IMR-90 (cell line): ENCODE results near the gene NXPH4. TPM values are rescaled to one million over a fixed set of nuclear protein-coding genes. Genes with fewer than 3 reads are reported as not detected.

Source experiments
- ATAC-seq: fragments of 200-7000 bp; cut with Tn5 transposase; 2 replicates; pipeline ENCODE4 v1.9.1; 2020; ENCODE audit warnings: low read depth, mild to moderate bottlenecking, moderate library complexity
- BruUV-seq: library from RNA; stranded (reverse); fragments of 400-500 nt; replicated peaks from 2 replicates; lab custom pipeline; 2021; lab: Mats Ljungman, UMichigan
- CTCF ChIA-PET: fragments of 300-600 bp; formaldehyde crosslinking; extraction: SDS; loops from one replicate; lab custom pipeline; 2021; ENCODE audit warnings: antibody characterized with exemption; lab: Yijun Ruan, JAX
- POLR2A ChIA-PET: fragments of 300-600 bp; sonication (Branson Sonifier 250); formaldehyde crosslinking; loops from one replicate; lab custom pipeline; 2022; ENCODE audit warnings: antibody characterized with exemption; ENCODE audit not compliant: unreplicated experiment; lab: Charles Lee
- DNase-seq: peaks from one replicate; pipeline ENCODE4 v3.0.0; 2013
- H2AFZ ChIP-seq: replicated peaks from 2 replicates; pipeline ENCODE3; 2013; ENCODE audit warnings: low read length, mild to moderate bottlenecking; ENCODE audit not compliant: poor library complexity
- H2AK5ac ChIP-seq: 2 replicates; pipeline ENCODE4 v1.6.1; 2013; ENCODE audit warnings: low read depth, low read length, inconsistent platforms
- H2AK9ac ChIP-seq: replicated peaks from 2 replicates; pipeline ENCODE3; 2013; ENCODE audit warnings: mild to moderate bottlenecking, low read depth, low read length, moderate library complexity; ENCODE audit not compliant: poor library complexity
- H2BK120ac ChIP-seq: 2 replicates; pipeline ENCODE4 v1.6.1; 2013; ENCODE audit warnings: low read depth, low read length, inconsistent platforms
- H2BK15ac ChIP-seq: 3 replicates; pipeline ENCODE4 v1.6.1; 2013; ENCODE audit warnings: low read depth, low read length, inconsistent platforms
- H2BK20ac ChIP-seq: 2 replicates; pipeline ENCODE4 v1.6.1; 2013; ENCODE audit warnings: low read depth, mild to moderate bottlenecking, inconsistent platforms, low read length, moderate library complexity
- H2BK5ac ChIP-seq: 2 replicates; pipeline ENCODE4 v1.6.1; 2013; ENCODE audit warnings: mild to moderate bottlenecking, low read depth, low read length, inconsistent platforms; ENCODE audit not compliant: poor library complexity, severe bottlenecking
- H3K14ac ChIP-seq: replicated peaks from 2 replicates; pipeline ENCODE4 v1.6.1; 2013; ENCODE audit warnings: low read depth, low read length, inconsistent platforms
- H3K18ac ChIP-seq: 2 replicates; pipeline ENCODE4 v1.6.1; 2013; ENCODE audit warnings: low read depth, low read length, control low read depth
- H3K23ac ChIP-seq: 2 replicates; pipeline ENCODE4 v1.6.1; 2013; ENCODE audit warnings: low read depth, low read length, inconsistent platforms
- H3K27ac ChIP-seq: 2 replicates; pipeline ENCODE4 v1.5.1; 2013; ENCODE audit warnings: mild to moderate bottlenecking, control low read depth, low read length; ENCODE audit not compliant: insufficient read depth
- H3K27me3 ChIP-seq: 2 replicates; pipeline ENCODE4 v1.6.1; 2013; ENCODE audit warnings: low read length; ENCODE audit not compliant: control insufficient read depth, insufficient read depth
- H3K36me3 ChIP-seq: 2 replicates; pipeline ENCODE4 v1.6.1; 2013; ENCODE audit warnings: low read length, mixed read lengths; ENCODE audit not compliant: control insufficient read depth, insufficient read depth
- H3K4ac ChIP-seq: 2 replicates; pipeline ENCODE4 v1.6.1; 2013; ENCODE audit warnings: low read depth, low read length, inconsistent platforms
- H3K4me1 ChIP-seq: 2 replicates; pipeline ENCODE4 v1.6.1; 2013; ENCODE audit warnings: low read length, mixed read lengths; ENCODE audit not compliant: control insufficient read depth, insufficient read depth
- H3K4me2 ChIP-seq: 2 replicates; pipeline ENCODE4 v1.6.1; 2013; ENCODE audit warnings: low read depth, mild to moderate bottlenecking, control low read depth, low read length, moderate library complexity
- H3K4me3 ChIP-seq: 2 replicates; pipeline ENCODE4 v1.5.1; 2013; ENCODE audit warnings: low read depth, mild to moderate bottlenecking, control low read depth, low read length, moderate library complexity; ENCODE audit not compliant: insufficient read depth
- H3K56ac ChIP-seq: 2 replicates; pipeline ENCODE4 v1.6.1; 2013; ENCODE audit warnings: low read length, inconsistent platforms; ENCODE audit not compliant: insufficient read depth; ENCODE audit errors: extremely low read depth
- H3K79me1 ChIP-seq, 2 experiments: 2 replicates each; pipeline ENCODE4 v1.6.1; 2013; ENCODE audit warnings: low read length in 2 of 2, inconsistent platforms in 1 of 2, low read depth in 1 of 2
- H3K9ac ChIP-seq: 2 replicates; pipeline ENCODE4 v1.6.1; 2013; ENCODE audit warnings: low read depth, low read length, control low read depth
- H3K9me1 ChIP-seq: 2 replicates; pipeline ENCODE4 v1.6.1; 2013; ENCODE audit warnings: low read length, inconsistent platforms; ENCODE audit not compliant: insufficient read depth
- H3K9me3 ChIP-seq: 2 replicates; pipeline ENCODE4 v1.6.1; 2013; ENCODE audit warnings: low read length; ENCODE audit not compliant: control insufficient read depth, insufficient read depth
- H4K20me1 ChIP-seq: 2 replicates; pipeline ENCODE4 v1.6.1; 2013; ENCODE audit warnings: low read length, inconsistent platforms; ENCODE audit not compliant: insufficient read depth
- H4K5ac ChIP-seq: 2 replicates; pipeline ENCODE4 v1.6.1; 2013; ENCODE audit warnings: mild to moderate bottlenecking, low read depth, low read length, control low read depth
- H4K8ac ChIP-seq, 2 experiments: 2 replicates each; pipeline ENCODE4 v1.6.1; 2013; ENCODE audit warnings: low read depth in 2 of 2, low read length in 2 of 2, control low read depth in 1 of 2, inconsistent platforms in 1 of 2
- H4K91ac ChIP-seq: 2 replicates; pipeline ENCODE4 v1.6.1; 2013; ENCODE audit warnings: low read depth, low read length, inconsistent platforms; ENCODE audit not compliant: insufficient read depth
- BHLHE40 ChIP-seq: fragments of 150-350 bp; IDR thresholded peaks from 2 replicates; pipeline ENCODE4 v1.6.1; 2016; ENCODE audit warnings: mild to moderate bottlenecking, low read depth, low read length
- CEBPB ChIP-seq: IDR thresholded peaks from 2 replicates; pipeline ENCODE4 v1.6.1; 2012; ENCODE audit warnings: low read depth, low read length, improper control_type of control experiment
- CHD1 ChIP-seq: IDR thresholded peaks from 2 replicates; pipeline ENCODE4 v1.6.1; 2012; ENCODE audit warnings: low read depth, low read length, improper control_type of control experiment
- CTCF ChIP-seq: conservative IDR thresholded peaks from 2 replicates; pipeline ENCODE4 v1.5.1; 2012; ENCODE audit warnings: mild to moderate bottlenecking, low read depth, low read length, improper control_type of control experiment
- ELK1 ChIP-seq: fragments of 150-350 bp; IDR thresholded peaks from 2 replicates; pipeline ENCODE4 v1.6.1; 2016; ENCODE audit warnings: low read depth, mild to moderate bottlenecking, low read length, moderate library complexity, borderline replicate concordance
- FOS ChIP-seq: fragments of 150-350 bp; IDR thresholded peaks from 2 replicates; pipeline ENCODE4 v1.6.1; 2016; ENCODE audit warnings: low read depth, low read length
- MAFK ChIP-seq: IDR thresholded peaks from 2 replicates; pipeline ENCODE4 v1.6.1; 2012; ENCODE audit warnings: low read depth, low read length, improper control_type of control experiment
- MAZ ChIP-seq: IDR thresholded peaks from 2 replicates; pipeline ENCODE4 v1.6.1; 2012; ENCODE audit warnings: low read depth, mild to moderate bottlenecking, low read length, improper control_type of control experiment, moderate library complexity, borderline replicate concordance
- MXI1 ChIP-seq: IDR thresholded peaks from 2 replicates; pipeline ENCODE4 v1.6.1; 2012; ENCODE audit warnings: low read depth, mild to moderate bottlenecking, low read length, moderate library complexity, borderline replicate concordance
- NFE2L2 ChIP-seq: fragments of 150-350 bp; IDR thresholded peaks from 2 replicates; pipeline ENCODE4 v1.6.1; 2016; ENCODE audit warnings: low read depth, mild to moderate bottlenecking, low read length
- POLR2A ChIP-seq: IDR thresholded peaks from 2 replicates; pipeline ENCODE4 v1.6.1; 2012; ENCODE audit warnings: mild to moderate bottlenecking, low read depth, low read length
- RAD21 ChIP-seq: IDR thresholded peaks from 2 replicates; pipeline ENCODE4 v1.6.1; 2012; ENCODE audit warnings: low read length, improper control_type of control experiment
- RCOR1 ChIP-seq: IDR thresholded peaks from 2 replicates; pipeline ENCODE4 v1.6.1; 2012; ENCODE audit warnings: mild to moderate bottlenecking, low read length, improper control_type of control experiment; ENCODE audit not compliant: insufficient replicate concordance
- RFX5 ChIP-seq: IDR thresholded peaks from 2 replicates; pipeline ENCODE4 v1.8.0; 2012; ENCODE audit warnings: low read depth, mild to moderate bottlenecking, low read length, moderate library complexity
- SMC3 ChIP-seq: fragments of 150-350 bp; IDR thresholded peaks from 2 replicates; pipeline ENCODE4 v1.6.1; 2016; ENCODE audit warnings: low read depth, mild to moderate bottlenecking, antibody characterized with exemption, low read length, moderate library complexity
- USF2 ChIP-seq: fragments of 150-350 bp; IDR thresholded peaks from 2 replicates; pipeline ENCODE4 v1.6.1; 2017; ENCODE audit warnings: mild to moderate bottlenecking, antibody characterized with exemption, low read length, low read depth
- WGBS, 2 experiments: methylation state at CpG; one replicate each; pipeline versions ENCODE4 v1.1.5 to v1.1.7; 2013; ENCODE audit warnings: missing lambda C conversion rate in 2 of 2; ENCODE audit not compliant: insufficient read length in 1 of 2; ENCODE audit errors: extremely low coverage in 2 of 2; 5-methylcytosine and 5-hydroxymethylcytosine counted together
- dilution Hi-C: fragments of 300-500 bp; cut with HindIII; formaldehyde crosslinking; loops from one replicate; pipeline ENCODE4 v1.14.3; 2018; ENCODE audit warnings: low sequenced_read_pairs; ENCODE audit not compliant: unreplicated experiment
- in situ Hi-C: fragments of 300-500 bp; cut with MboI; formaldehyde crosslinking; loops from 3 replicates; pipeline ENCODE4 v1.14.3; 2019; ENCODE audit warnings: low sequenced_read_pairs, inconsistent platforms, mixed read lengths
- intact Hi-C: fragments of 100-400 bp; cut with micrococcal nuclease; formaldehyde crosslinking; loops from 2 replicates; pipeline ENCODE4 v1.10.0; 2022
- polyA plus RNA-seq, 3 experiments: library from polyadenylated mRNA; depleted of rRNA; stranded (reverse); fragments of >200 nt; gene quantifications; 2 replicates each; pipeline ENCODE4 v1.2.3, GENCODE V29; 2012; ENCODE audit warnings: low replicate concordance in 1 of 3
- total RNA-seq: library from RNA; depleted of rRNA; stranded (reverse); fragments of >200 nt; gene quantifications from 2 replicates; pipeline ENCODE4 v1.2.3, GENCODE V29; 2012

Gene NXPH4
- total and polyA plus RNA-seq, 2 of the 4 experiments (the other 2 are of a cell fraction): 0.36 to 3.8 TPM

- TF ChIP-seq MAZ (no peak), BHLHE40 (no peak), CTCF (no peak), SMC3 (no peak), FOS (no peak), RAD21 (no peak), MAFK (no peak), NFE2L2 (no peak), USF2 (no peak), ELK1 (no peak), MXI1 (no peak), RCOR1 (no peak), RFX5 (no peak), CEBPB (no peak), POLR2A (no peak), CHD1 (no peak)
- Histone ChIP-seq H3K79me1 (peaks cover 8 to 33% of the 10 kb centered on the region in 2 experiments), H3K4me3 (no peak overlapping the region), H4K5ac (no peak overlapping the region), H3K27me3 (peaks cover 5% of the 10 kb centered on the region; the same call in 1 of the 2 replicates), H4K8ac (no peak overlapping the region), H3K56ac (no peak overlapping the region), H3K4me1 (peaks cover 12% of the 10 kb centered on the region), H3K14ac (no peak overlapping the region), H3K36me3 (peaks cover 31% of the 10 kb centered on the region), H2BK20ac (no peak overlapping the region), H3K18ac (no peak overlapping the region), H2BK120ac (no peak overlapping the region), H3K9me1 (peaks cover 10% of the 10 kb centered on the region), H3K9ac (peak overlapping the region; percentile 5; the same call in 1 of the 2 replicates), H2BK15ac (no peak overlapping the region), H3K9me3 (no peaks in the 10 kb centered on the region), H4K91ac (no peak overlapping the region), H3K27ac (no peak overlapping the region), H3K4ac (no peak overlapping the region), H3K23ac (no peak overlapping the region), H4K20me1 (peaks cover 35% of the 10 kb centered on the region), H2AK9ac (no peak overlapping the region), H2BK5ac (no peak overlapping the region), H3K4me2 (no peak overlapping the region), H2AK5ac (no peak overlapping the region), H2AFZ (no peak overlapping the region)
- no peak for DNase-seq
- no peak for ATAC-seq
- WGBS, 2 experiments: no CpG with 5 or more reads among the region's 9 CpGs
- intact Hi-C loops (loop anchor here (5.0 kb wide), 1 partner anchor 170 kb away; no protein-coding TSS in a partner anchor), in situ Hi-C loops (no loop called here), dilution Hi-C loops (no loop called here)
- no TSS peak for BruUV-seq
- ChIA-PET CTCF (no interaction called here), POLR2A (no interaction called here)
Measured at GRCh38 chr12:57236925-57237595, 20.5 kb downstream of the NXPH4 start.
